ENCODE measurements around the gene MAPK4.

The MAPK4 gene

DNA sequence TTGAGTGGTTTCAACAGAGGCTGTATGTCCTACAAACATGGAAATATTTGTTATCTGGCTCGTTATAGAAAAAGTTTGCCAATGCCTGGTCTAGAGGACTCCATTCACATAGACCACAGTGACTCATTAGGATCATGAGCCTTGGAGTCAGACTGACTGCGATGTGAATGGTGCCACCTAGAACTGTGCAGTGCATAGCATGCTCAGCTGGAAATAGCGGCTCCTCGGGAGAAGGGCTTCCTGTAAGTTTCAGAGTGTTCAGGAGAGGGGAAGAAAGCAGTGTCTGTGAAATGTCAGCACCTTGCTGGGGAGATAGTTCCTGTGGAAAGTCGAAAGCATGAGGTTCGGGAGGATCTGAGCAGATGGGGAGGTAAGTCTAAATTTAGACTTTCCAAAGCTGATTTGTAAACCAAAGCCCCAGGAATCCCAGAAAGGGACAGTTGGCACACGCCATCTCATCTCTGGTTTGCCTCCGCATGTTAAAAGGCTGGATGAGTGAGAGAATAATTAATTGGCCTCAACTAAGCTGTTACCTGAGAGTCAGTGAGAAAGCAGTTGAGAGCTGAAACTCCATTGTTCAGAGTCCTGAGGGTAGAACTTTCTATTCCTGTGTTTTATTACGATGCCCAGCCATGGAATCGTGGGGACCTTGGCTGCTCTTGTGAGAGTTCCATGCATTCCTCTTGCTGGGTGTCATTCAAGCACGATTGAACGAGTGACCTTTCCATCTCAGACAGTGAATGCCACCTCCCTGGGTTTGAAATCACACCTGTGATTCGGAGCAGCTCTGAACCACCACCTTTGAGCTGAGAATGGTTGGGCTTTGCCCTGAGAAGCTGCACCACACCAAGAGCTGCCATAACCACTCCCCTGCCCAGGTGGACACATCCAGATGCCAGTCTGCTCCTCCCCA lies 99.5 kb downstream of the MAPK4 start:
- Histone ChIP-seq H3K27ac (ENCODE audit: insufficient read depth, low read length, poor library complexity, severe bottlenecking) (no peak overlapping the region), H3K4me1 (ENCODE audit: control insufficient read depth, insufficient read depth, low read length, poor library complexity, severe bottlenecking) (no peaks in the 10 kb centered on the region), H3K36me3 (ENCODE audit: control insufficient read depth, insufficient read depth, low read length) (no peaks in the 10 kb centered on the region), H3K27me3 (replicated peaks; ENCODE audit: control insufficient read depth, insufficient read depth, low read length, poor library complexity, severe bottlenecking) (no peaks in the 10 kb centered on the region), H3K9me3 (ENCODE audit: control insufficient read depth, low read length) (no peaks in the 10 kb centered on the region), H3K4me3 (ENCODE audit: insufficient read depth, low read depth, low read length, poor library complexity, severe bottlenecking) (no peak overlapping the region)
- no peak for DNase-seq

DNA sequence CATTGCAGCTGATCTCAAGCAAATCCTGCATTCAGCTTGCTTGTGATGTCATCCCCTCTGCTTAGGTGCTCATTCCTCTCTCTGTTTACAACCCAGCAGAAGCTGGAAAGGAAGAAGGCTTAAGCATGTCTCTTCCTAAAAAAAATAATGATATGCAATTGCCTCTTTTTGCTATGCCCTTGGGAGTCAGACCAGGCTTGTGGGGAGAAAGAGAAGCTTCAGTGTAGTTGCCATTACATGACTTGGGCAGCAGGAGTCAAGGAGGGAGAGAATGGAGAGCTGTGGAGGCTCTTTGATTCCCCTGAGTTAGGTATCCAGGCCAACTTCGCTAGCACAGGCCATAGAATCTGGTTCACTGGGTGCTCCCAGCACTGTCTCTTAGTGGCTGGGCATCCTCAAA lies 101.1 kb downstream of the MAPK4 start:
- Histone ChIP-seq H3K27me3 (replicated peaks; ENCODE audit: control insufficient read depth, insufficient read depth, low read length, poor library complexity, severe bottlenecking) (no peaks in the 10 kb centered on the region), H3K27ac (ENCODE audit: insufficient read depth, low read length, poor library complexity, severe bottlenecking) (no peak overlapping the region), H3K9me3 (ENCODE audit: control insufficient read depth, low read length) (no peaks in the 10 kb centered on the region), H3K4me1 (ENCODE audit: control insufficient read depth, insufficient read depth, low read length, poor library complexity, severe bottlenecking) (no peaks in the 10 kb centered on the region), H3K4me3 (ENCODE audit: insufficient read depth, low read depth, low read length, poor library complexity, severe bottlenecking) (no peak overlapping the region), H3K36me3 (ENCODE audit: control insufficient read depth, insufficient read depth, low read length) (no peaks in the 10 kb centered on the region)
- no peak for DNase-seq

DNA sequence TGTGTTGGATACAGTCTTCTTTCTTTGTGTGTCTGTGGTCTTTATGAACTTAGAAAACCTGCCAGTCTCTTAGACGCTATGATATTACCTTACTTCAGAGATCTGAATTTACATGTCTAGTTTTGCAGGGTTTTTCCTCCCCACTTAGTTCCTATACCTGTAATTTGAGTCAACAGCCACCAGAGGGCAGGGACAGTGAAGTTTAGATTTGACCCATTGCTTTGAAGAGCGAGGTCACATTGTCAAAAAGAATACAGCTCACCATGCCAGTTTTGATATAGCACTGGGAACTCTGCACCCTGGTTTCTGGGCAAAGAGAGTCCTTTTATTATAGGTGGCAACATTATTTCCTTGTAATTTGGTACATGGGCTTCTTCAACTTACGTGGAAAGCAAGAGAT lies 102.3 kb downstream of the MAPK4 start:
- Histone ChIP-seq H3K9me3 (ENCODE audit: control insufficient read depth, low read length) (no peaks in the 10 kb centered on the region), H3K27ac (ENCODE audit: insufficient read depth, low read length, poor library complexity, severe bottlenecking) (no peak overlapping the region)
- DNase-seq, result no peak

DNA sequence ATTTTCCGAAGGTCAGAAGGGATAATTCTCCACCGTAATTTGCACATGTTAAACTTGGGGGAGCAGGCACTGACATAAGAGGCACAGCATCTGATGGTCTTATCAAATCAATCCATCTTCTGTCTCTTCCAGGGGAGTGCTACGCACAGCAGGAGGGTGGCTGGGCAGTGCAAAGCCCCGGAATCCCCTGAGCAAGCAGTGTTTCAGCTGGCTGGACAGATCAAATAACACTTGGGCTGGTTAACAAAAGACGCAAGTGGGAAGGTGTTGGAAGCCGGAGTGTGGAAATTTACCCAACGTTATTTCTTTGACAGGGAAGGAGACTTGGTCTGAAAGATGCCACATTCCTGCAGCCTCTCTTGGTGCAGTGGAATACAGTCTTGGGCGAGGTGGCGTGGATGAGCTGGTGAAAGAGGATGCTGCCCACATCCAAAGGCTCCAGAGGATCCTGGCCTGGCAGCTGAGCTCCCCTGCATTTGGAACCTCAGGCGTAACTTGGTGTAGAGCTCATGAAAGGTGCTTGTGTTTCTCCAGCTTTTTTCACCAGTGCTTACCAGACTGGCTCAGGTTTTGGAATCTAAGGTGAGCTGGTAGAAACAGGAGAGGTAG lies 103.0 kb downstream of the MAPK4 start:
- Histone ChIP-seq H3K27me3 (replicated peaks; ENCODE audit: control insufficient read depth, insufficient read depth, low read length, poor library complexity, severe bottlenecking) (no peaks in the 10 kb centered on the region), H3K4me3 (ENCODE audit: insufficient read depth, low read depth, low read length, poor library complexity, severe bottlenecking) (no peak overlapping the region), H3K36me3 (ENCODE audit: control insufficient read depth, insufficient read depth, low read length) (no peaks in the 10 kb centered on the region), H3K9me3 (ENCODE audit: control insufficient read depth, low read length) (no peaks in the 10 kb centered on the region), H3K4me1 (ENCODE audit: control insufficient read depth, insufficient read depth, low read length, poor library complexity, severe bottlenecking) (no peaks in the 10 kb centered on the region), H3K27ac (ENCODE audit: insufficient read depth, low read length, poor library complexity, severe bottlenecking) (no peak overlapping the region)
- no peak for DNase-seq

More for the DNA sequence above, 102.3 kb downstream of the MAPK4 start:
- H3K27me3 ChIP-seq (replicated peaks; ENCODE audit: control insufficient read depth, insufficient read depth, low read length, poor library complexity, severe bottlenecking), result no peaks in the 10 kb centered on the region
- H3K4me3 ChIP-seq (ENCODE audit: insufficient read depth, low read depth, low read length, poor library complexity, severe bottlenecking), result no peak overlapping the region
- no peaks in the 10 kb centered on the region for H3K36me3 ChIP-seq (ENCODE audit: control insufficient read depth, insufficient read depth, low read length)
- no peaks in the 10 kb centered on the region for H3K4me1 ChIP-seq (ENCODE audit: control insufficient read depth, insufficient read depth, low read length, poor library complexity, severe bottlenecking)

DNA sequence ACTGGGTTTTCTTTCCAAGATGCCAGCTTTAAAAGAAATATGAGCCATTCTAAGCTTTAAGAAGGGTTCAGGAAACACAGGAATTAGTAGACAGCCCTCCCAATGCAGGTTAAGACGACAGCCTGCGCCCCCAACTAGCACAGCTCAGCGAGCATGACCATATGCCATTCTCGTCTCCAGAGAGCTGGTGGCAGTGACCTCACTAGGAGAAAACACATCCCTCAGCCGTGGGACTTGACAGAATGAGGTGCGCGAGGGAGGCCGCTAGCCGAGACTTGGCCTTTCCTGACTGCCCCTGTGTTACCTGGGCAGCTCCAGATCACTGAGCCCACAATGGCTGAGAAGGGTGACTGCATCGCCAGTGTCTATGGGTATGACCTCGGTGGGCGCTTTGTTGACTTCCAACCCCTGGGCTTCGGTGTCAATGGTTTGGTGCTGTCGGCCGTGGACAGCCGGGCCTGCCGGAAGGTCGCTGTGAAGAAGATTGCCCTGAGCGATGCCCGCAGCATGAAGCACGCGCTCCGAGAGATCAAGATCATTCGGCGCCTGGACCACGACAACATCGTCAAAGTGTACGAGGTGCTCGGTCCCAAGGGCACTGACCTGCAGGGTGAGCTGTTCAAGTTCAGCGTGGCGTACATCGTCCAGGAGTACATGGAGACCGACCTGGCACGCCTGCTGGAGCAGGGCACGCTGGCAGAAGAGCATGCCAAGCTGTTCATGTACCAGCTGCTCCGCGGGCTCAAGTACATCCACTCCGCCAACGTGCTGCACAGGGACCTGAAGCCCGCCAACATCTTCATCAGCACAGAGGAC lies 103.9 kb downstream of the MAPK4 start:
- no peak overlapping the region for H3K4me3 ChIP-seq (ENCODE audit: insufficient read depth, low read depth, low read length, poor library complexity, severe bottlenecking)
- H3K36me3 ChIP-seq (ENCODE audit: control insufficient read depth, insufficient read depth, low read length), result no peaks in the 10 kb centered on the region
- no peaks in the 10 kb centered on the region for H3K4me1 ChIP-seq (ENCODE audit: control insufficient read depth, insufficient read depth, low read length, poor library complexity, severe bottlenecking)
- no peak overlapping the region for H3K27ac ChIP-seq (ENCODE audit: insufficient read depth, low read length, poor library complexity, severe bottlenecking)
- no peak for DNase-seq
- no peaks in the 10 kb centered on the region for H3K27me3 ChIP-seq (replicated peaks; ENCODE audit: control insufficient read depth, insufficient read depth, low read length, poor library complexity, severe bottlenecking)
- H3K9me3 ChIP-seq (ENCODE audit: control insufficient read depth, low read length), result no peaks in the 10 kb centered on the region

DNA sequence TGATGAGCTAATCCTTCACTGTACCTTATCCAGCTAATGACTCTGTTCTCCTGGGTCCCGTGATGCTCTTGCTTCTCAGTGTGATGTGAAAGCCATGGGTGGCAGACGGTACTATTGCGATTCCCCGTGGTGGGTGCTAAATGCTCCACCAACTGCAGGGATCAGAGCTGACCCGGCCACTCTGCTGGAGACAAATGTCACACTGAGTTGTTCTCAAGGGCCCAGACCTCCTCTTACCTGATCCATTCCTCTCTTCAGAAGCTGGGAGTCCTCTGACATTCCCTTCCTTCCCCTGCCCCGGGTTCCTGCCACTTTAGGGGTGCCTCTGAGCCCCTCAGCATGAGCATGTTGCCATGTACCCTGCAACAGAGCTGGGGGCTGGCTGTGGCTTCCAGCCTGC lies 105.1 kb downstream of the MAPK4 start:
- H3K9me3 ChIP-seq (ENCODE audit: control insufficient read depth, low read length), result no peaks in the 10 kb centered on the region
- no peaks in the 10 kb centered on the region for H3K27me3 ChIP-seq (replicated peaks; ENCODE audit: control insufficient read depth, insufficient read depth, low read length, poor library complexity, severe bottlenecking)
- H3K4me3 ChIP-seq (ENCODE audit: insufficient read depth, low read depth, low read length, poor library complexity, severe bottlenecking), result no peak overlapping the region
- no peak for DNase-seq
- H3K36me3 ChIP-seq (ENCODE audit: control insufficient read depth, insufficient read depth, low read length), result no peaks in the 10 kb centered on the region
- no peak overlapping the region for H3K27ac ChIP-seq (ENCODE audit: insufficient read depth, low read length, poor library complexity, severe bottlenecking)
- no peaks in the 10 kb centered on the region for H3K4me1 ChIP-seq (ENCODE audit: control insufficient read depth, insufficient read depth, low read length, poor library complexity, severe bottlenecking)

DNA sequence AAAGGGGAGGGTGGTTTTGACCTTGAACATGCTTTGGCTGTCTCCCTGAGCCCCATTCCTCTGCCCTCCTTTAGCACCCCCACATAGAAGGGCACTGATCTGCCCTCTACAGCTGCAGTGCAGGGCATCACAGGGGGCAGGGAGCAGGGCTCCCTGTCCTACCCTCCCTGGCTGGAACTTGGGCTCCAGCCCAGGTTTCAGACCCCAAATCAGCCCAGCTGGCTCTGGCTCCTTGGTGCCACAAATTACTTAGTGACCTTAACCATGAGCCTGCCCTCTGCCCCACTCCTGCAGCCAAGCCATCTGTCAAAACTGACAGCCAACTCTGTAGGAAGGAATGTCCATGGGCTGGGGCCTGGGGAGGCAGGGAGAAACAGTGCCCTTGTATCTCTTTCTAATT lies 105.6 kb downstream of the MAPK4 start:
- no peaks in the 10 kb centered on the region for H3K36me3 ChIP-seq (ENCODE audit: control insufficient read depth, insufficient read depth, low read length)
- no peaks in the 10 kb centered on the region for H3K9me3 ChIP-seq (ENCODE audit: control insufficient read depth, low read length)
- no peak overlapping the region for H3K4me3 ChIP-seq (ENCODE audit: insufficient read depth, low read depth, low read length, poor library complexity, severe bottlenecking)
- no peaks in the 10 kb centered on the region for H3K27me3 ChIP-seq (replicated peaks; ENCODE audit: control insufficient read depth, insufficient read depth, low read length, poor library complexity, severe bottlenecking)
- no peak overlapping the region for H3K27ac ChIP-seq (ENCODE audit: insufficient read depth, low read length, poor library complexity, severe bottlenecking)
- no peaks in the 10 kb centered on the region for H3K4me1 ChIP-seq (ENCODE audit: control insufficient read depth, insufficient read depth, low read length, poor library complexity, severe bottlenecking)
- no peak for DNase-seq

DNA sequence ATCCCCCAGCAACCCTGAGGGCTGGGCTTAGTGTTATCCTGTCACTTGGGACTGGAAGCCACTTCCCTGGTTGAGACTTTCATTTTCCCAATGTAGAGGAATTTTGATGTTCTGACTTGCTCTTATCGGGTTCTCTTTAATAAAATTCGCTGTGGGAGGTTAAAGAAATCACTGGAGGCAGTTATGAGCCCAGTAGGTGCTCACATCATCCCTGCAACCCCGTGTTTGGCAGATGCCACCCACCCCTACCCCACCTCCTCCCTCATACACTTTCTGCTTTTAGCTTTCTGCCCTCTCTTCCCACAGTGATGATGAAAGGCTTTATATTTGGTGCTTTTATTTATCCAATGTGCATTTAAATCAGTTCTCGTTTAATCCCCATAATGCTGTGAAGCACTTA lies 106.6 kb downstream of the MAPK4 start:
- H3K27ac ChIP-seq (ENCODE audit: insufficient read depth, low read length, poor library complexity, severe bottlenecking), result no peak overlapping the region
- no peaks in the 10 kb centered on the region for H3K36me3 ChIP-seq (ENCODE audit: control insufficient read depth, insufficient read depth, low read length)
- no peak for DNase-seq

DNA sequence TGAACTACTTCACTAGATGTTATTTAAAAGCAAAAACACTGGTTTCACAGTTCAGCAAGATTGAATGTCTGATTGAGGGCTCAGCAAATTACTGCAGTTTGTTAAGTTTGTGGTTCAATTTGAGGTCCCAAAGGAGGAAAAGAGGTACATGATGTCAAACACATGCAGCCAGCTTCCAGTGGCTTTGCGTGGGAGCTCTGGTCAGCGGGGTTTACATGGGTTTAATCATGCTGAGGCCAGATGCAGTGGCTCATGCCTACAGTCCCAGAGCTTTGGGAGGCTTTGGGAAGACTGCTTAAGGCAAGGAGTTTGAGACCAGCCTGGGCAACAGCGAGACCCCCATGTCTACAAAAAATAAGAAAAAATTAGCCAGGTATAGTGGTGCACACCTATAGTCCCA lies 111.5 kb downstream of the MAPK4 start:
- no peak for DNase-seq
- H3K4me3 ChIP-seq (ENCODE audit: insufficient read depth, low read depth, low read length, poor library complexity, severe bottlenecking), result no peak overlapping the region
- no peak overlapping the region for H3K27ac ChIP-seq (ENCODE audit: insufficient read depth, low read length, poor library complexity, severe bottlenecking)
- H3K27me3 ChIP-seq (replicated peaks; ENCODE audit: control insufficient read depth, insufficient read depth, low read length, poor library complexity, severe bottlenecking), result no peaks in the 10 kb centered on the region
- H3K9me3 ChIP-seq (ENCODE audit: control insufficient read depth, low read length), result no peaks in the 10 kb centered on the region
- no peaks in the 10 kb centered on the region for H3K4me1 ChIP-seq (ENCODE audit: control insufficient read depth, insufficient read depth, low read length, poor library complexity, severe bottlenecking)
- H3K36me3 ChIP-seq (ENCODE audit: control insufficient read depth, insufficient read depth, low read length), result no peaks in the 10 kb centered on the region

More for the DNA sequence above, 106.6 kb downstream of the MAPK4 start:
- Histone ChIP-seq H3K4me1 (ENCODE audit: control insufficient read depth, insufficient read depth, low read length, poor library complexity, severe bottlenecking) (no peaks in the 10 kb centered on the region), H3K27me3 (replicated peaks; ENCODE audit: control insufficient read depth, insufficient read depth, low read length, poor library complexity, severe bottlenecking) (no peaks in the 10 kb centered on the region), H3K9me3 (ENCODE audit: control insufficient read depth, low read length) (no peaks in the 10 kb centered on the region), H3K4me3 (ENCODE audit: insufficient read depth, low read depth, low read length, poor library complexity, severe bottlenecking) (no peak overlapping the region)

Data from effector memory CD4-positive, alpha-beta T cell (primary cell).